Peyer's patch (tissue), 4 donors: Measurements from ENCODE around the gene HOXA3. TPM values are rescaled to one million over a fixed set of nuclear protein-coding genes. Genes with fewer than 3 reads are reported as not detected.

Experiments used
- DNase-seq, 3 donors: peaks; one replicate each; pipeline ENCODE4 v3.0.0-alpha.2; 2017 to 2019
- H3K27ac ChIP-seq, 4 donors: fragments of 200-600 bp; sonication (generic); one replicate each; pipeline ENCODE4 v1.5.1; 2016 to 2019
- H3K27me3 ChIP-seq, 2 donors: fragments of 200-600 bp; sonication (generic); one replicate each; pipeline ENCODE4 v1.5.1; 2019
- H3K36me3 ChIP-seq, 3 donors: fragments of 200-600 bp; sonication (generic); one replicate each; pipeline ENCODE4 v1.5.1; 2016 to 2019
- H3K4me1 ChIP-seq, 4 donors: fragments of 200-600 bp; sonication (generic); one replicate each; pipeline ENCODE4 v1.5.1; 2016 to 2019
- H3K4me3 ChIP-seq, 4 donors: fragments of 200-600 bp; sonication (generic); 1 replicate in 3 of 4; 2 replicates in 1 of 4; pipeline ENCODE4 v1.5.1; 2016 to 2019; ENCODE audit warnings: mild to moderate bottlenecking in 1 of 4
- H3K9me3 ChIP-seq, 4 donors: fragments of 200-600 bp; sonication (generic); one replicate each; pipeline ENCODE4 v1.5.1; 2016 to 2019; ENCODE audit warnings: mild to moderate bottlenecking in 1 of 4
- POLR2A ChIP-seq, 2 donors: fragments of 450-650 bp; IDR thresholded peaks; one replicate each; pipeline ENCODE4 v1.5.1; 2017; ENCODE audit warnings: antibody characterized with exemption in 2 of 2, mild to moderate bottlenecking in 2 of 2, moderate library complexity in 2 of 2
- total RNA-seq, 4 donors: library from RNA; depleted of rRNA; stranded (reverse); fragments of >200 nt; gene quantifications; one replicate each; pipeline ENCODE4 v1.1.0, GENCODE V29; 2016
- TF ChIP-seq, protein P1 (sequence below), 6 experiments: fragments of 450-650 bp in 4 of 6; fragments of 200-600 bp in 2 of 6; sonication (generic) in 1 of 6; IDR thresholded peaks; one replicate each; pipeline ENCODE4 v1.5.1; 2017 to 2019; ENCODE audit warnings: antibody characterized with exemption in 6 of 6, mild to moderate bottlenecking in 3 of 6, moderate library complexity in 1 of 6

Gene HOXA3
- total RNA-seq, 4 donors from 2014 or later = 6.7 to 21.2 (median 13.9) TPM

DNA sequence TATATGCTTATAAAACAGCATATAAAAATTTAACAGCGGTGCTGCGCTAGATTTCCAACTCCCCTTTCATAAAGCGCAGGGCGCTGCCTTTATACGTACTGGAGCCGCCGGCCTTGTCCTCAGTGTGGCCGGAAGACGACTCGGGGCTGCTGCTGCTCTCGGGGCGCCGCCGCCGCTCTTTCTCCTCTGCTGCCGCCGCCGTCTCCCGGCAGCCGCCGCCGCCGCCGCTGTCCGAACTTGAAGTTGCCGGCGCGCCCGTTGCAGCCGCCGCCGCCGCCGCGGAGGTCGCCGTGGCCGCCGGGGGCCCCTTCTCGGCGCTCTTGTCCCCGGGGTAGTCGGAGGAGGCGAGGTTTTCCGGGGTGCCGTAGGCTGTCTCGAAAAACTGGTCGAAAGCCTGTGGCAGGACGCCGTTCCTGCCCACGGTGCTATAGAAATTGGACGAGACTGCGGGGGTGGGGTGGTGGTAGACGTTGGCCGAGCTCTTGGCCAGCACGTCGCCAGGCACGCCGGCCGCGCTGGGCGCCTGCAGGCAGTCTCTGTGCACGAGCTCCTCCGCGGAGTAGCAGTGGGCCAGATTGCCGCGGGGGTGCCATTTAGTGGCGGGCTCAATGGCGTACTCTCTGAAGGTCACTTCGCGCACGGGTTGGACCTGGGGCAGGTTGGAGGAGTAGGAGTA is 32.1 kb upstream of the HOXA3 start:
- TF ChIP-seq POLR2A (IDR thresholded peaks at IDR 0.05) = no peak
- TF ChIP-seq, protein P1, sequence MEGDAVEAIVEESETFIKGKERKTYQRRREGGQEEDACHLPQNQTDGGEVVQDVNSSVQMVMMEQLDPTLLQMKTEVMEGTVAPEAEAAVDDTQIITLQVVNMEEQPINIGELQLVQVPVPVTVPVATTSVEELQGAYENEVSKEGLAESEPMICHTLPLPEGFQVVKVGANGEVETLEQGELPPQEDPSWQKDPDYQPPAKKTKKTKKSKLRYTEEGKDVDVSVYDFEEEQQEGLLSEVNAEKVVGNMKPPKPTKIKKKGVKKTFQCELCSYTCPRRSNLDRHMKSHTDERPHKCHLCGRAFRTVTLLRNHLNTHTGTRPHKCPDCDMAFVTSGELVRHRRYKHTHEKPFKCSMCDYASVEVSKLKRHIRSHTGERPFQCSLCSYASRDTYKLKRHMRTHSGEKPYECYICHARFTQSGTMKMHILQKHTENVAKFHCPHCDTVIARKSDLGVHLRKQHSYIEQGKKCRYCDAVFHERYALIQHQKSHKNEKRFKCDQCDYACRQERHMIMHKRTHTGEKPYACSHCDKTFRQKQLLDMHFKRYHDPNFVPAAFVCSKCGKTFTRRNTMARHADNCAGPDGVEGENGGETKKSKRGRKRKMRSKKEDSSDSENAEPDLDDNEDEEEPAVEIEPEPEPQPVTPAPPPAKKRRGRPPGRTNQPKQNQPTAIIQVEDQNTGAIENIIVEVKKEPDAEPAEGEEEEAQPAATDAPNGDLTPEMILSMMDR (IDR thresholded peaks at IDR 0.05) = no peak
- H3K27me3 ChIP-seq = peaks cover 8 to 66% of the 10 kb centered on the region in 2 donors
- DNase-seq = peak in 2 of 3 donors; percentile 64 to 68
- peak overlapping the region in 1 of 4 donors; percentile 2 for H3K27ac ChIP-seq
- peak overlapping the region; percentile 20 to 63 (median 46) for H3K4me3 ChIP-seq
- no peaks in the 10 kb centered on the region for H3K36me3 ChIP-seq
- peaks cover 5 to 46% (median 22%) of the 10 kb centered on the region in 4 donors for H3K4me1 ChIP-seq
- no peaks in the 10 kb centered on the region for H3K9me3 ChIP-seq

DNA sequence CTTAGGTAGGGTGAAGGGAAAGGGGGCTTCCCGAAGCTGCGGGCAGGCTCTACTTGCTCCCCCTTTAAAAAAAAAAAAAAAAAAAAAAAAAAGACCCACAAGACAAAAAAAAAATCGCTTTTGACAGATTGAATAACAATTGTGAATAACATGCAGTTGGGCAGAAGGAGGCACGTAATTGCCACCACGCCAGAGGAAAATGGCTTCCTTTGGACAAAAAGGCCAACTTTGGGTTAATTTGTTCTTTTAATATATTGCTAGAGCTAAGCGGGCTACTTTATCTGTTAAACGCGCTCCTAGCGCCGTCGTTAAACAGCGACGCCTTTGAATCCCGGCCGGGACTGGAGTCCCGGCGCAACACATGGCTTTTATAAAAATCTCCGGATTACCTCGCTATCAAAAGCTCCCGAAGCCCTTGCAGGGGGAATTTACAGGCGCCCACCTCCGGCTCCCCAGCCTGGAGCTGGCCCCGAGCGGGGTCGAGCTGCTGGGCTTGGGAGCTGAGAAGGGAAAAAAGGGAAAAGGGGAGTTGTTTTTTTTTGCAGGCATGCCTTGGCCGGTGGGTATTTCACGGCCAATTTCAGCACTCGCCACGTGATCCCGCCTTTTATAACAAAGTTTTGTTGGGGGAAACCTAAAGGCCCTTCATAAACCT is 31.4 kb upstream of the HOXA3 start:
- Histone ChIP-seq H3K9me3 (no peaks in the 10 kb centered on the region), H3K27ac (no peak overlapping the region), H3K4me1 (peaks cover 5 to 40% (median 20%) of the 10 kb centered on the region in 4 donors), H3K36me3 (no peaks in the 10 kb centered on the region), H3K4me3 (peak overlapping the region; percentile 20 to 63 (median 46)), H3K27me3 (peaks cover 4 to 61% of the 10 kb centered on the region in 2 donors)
- TF ChIP-seq POLR2A (IDR thresholded peaks at IDR 0.05) = no peak
- TF ChIP-seq, protein P1 (IDR thresholded peaks at IDR 0.05) = no peak
- DNase-seq = peak in 2 of 3 donors; percentile 44 to 57

DNA sequence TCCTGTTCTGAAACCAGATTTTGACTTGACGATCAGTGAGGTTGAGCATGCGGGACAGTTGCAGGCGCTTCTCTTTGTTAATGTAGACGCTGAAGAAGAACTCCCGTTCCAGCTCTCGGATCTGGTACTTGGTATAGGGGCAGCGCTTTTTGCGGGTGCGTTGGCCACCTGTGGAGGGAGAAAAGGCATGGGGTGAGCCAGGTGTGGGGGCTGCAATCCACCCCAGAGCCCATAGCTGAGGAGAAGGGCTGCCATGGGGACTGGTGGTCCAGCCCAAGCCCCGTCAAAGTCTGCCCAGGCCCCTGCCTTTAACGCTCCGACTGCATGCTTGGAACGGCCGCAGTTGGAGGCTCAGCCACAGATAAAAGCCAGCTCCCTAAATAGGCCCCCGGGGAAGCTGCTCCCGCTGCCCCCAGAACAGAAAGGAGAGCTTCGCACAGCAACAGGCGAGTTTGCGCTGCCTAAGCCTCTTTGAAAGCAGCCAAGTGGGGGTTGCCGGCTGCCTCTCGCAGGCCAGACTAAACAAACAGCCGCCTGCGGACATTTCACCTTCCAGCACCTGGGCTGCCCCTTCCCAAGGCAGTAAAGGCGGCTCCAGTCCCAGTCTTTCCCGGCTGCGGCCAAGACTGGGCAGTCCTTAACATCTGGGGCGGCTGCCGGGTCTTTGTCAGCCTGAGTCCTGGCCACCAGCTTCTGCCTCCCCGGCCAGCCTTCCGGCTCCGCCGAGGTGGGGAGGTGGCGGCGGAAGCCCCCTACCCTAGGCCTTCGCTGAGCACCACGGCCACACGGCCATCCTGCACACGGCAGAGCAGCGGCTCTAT is 30.7 kb upstream of the HOXA3 start:
- Histone ChIP-seq H3K4me3 (peak overlapping the region in 1 of 4 donors; percentile 4), H3K9me3 (no peaks in the 10 kb centered on the region), H3K4me1 (peaks cover 5 to 32% (median 14%) of the 10 kb centered on the region in 4 donors), H3K27ac (no peak overlapping the region), H3K36me3 (no peaks in the 10 kb centered on the region), H3K27me3 (peaks cover 4 to 56% of the 10 kb centered on the region in 2 donors)
- DNase-seq = peak in 2 of 3 donors; percentile 45 to 50
- TF ChIP-seq POLR2A (IDR thresholded peaks at IDR 0.05) = no peak
- TF ChIP-seq, protein P1 (IDR thresholded peaks at IDR 0.05) = no peak

DNA sequence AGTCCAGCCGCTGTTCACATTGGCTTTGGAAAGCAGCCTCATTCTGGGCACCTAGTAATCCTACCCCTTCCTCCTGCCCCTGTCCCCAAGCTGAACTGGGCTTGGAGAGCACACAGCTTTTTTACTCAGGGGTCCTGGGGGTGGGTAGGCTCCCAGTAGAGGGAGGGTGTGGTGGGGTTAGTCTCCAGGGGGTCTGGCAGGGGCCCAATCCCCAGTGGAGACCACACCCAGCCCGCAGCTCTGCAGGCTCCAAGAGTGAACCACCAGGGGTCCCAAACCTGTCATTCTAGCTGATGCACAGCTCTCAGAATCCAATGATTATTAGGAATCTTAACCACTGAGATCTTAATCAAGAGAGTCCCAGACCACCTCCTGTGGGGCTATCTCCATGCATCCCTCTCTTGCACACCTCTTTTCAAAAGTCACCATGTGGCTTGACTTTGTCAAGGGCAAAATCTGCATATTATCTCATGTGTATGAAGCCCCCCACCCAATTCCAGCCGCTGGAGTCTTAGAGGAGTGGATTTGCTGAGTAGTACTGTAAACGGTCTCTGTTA is 30.0 kb upstream of the HOXA3 start:
- TF ChIP-seq, protein P1 (IDR thresholded peaks at IDR 0.05) = no peak
- no peak for TF ChIP-seq POLR2A (IDR thresholded peaks at IDR 0.05)
- Histone ChIP-seq H3K36me3 (no peaks in the 10 kb centered on the region), H3K4me3 (no peak overlapping the region), H3K9me3 (no peaks in the 10 kb centered on the region), H3K27ac (no peak overlapping the region), H3K27me3 (peaks cover 4 to 48% of the 10 kb centered on the region in 2 donors), H3K4me1 (peaks cover 5 to 29% (median 10%) of the 10 kb centered on the region in 4 donors)
- peak in 1 of 3 donors; percentile 23 for DNase-seq

DNA sequence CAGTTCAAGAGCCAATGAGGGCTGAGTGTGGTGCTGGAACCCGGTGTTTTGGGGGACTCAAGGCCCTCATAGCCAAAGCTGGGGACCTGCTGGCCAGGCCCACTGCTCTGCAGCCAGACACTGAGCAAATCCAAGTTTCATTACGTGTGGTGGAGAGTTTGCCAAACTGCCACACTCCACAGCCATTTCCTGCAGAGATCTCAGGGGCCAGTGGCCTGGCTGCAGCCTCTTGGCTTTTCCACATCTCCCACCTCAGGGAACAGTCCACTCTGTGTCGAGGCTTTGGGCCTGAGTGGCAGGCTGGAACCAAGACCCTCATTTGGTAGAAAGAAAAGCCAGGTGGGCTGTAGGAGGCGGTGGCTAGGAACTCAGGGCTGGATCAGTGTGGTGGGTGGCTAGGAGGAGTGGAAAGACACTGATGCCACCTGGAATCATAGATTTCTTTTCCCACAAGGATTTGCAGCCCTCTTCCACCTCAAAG is 29.5 kb upstream of the HOXA3 start:
- Histone ChIP-seq H3K36me3 (no peaks in the 10 kb centered on the region), H3K27ac (no peak overlapping the region), H3K4me1 (peaks cover 5 to 29% (median 10%) of the 10 kb centered on the region in 4 donors), H3K27me3 (peaks cover 4 to 46% of the 10 kb centered on the region in 2 donors), H3K4me3 (no peak overlapping the region), H3K9me3 (no peaks in the 10 kb centered on the region)
- TF ChIP-seq, protein P1 (IDR thresholded peaks at IDR 0.05) = no peak
- peak in 1 of 3 donors; percentile 25 for DNase-seq
